D721Med (cell line): Measurements from ENCODE around the gene LMNA.

ENCODE experiments used
- DNase-seq: peaks from one replicate; pipeline ENCODE4 v3.0.0; 2011; ENCODE audit warnings: low spot score; ENCODE audit not compliant: insufficient read length
- FAIRE-seq: peaks from 2 replicates; lab custom pipeline; 2011; peaks lifted over from hg19 to GRCh38; lab: Jason Lieb, UNC
- CTCF ChIP-seq: IDR thresholded peaks from 2 replicates; pipeline ENCODE4 v1.5.1; 2012; ENCODE audit warnings: mild to moderate bottlenecking, control low read depth; ENCODE audit not compliant: insufficient read depth; ENCODE audit errors: missing control alignments

The LMNA gene

GRCh38 chr1:156153362-156153761, 38.9 kb downstream of the LMNA start, which contains the start of gene SEMA4A:
Gene SEMA4A, plus strand, starts transcription at chr1:156153585. Its CDS starts 994 bp downstream, at chr1:156154579.
- no peak for DNase-seq
- no peak for FAIRE-seq
- no peak for TF ChIP-seq CTCF

GRCh38 chr1:156154317-156154749, 39.8 kb downstream of the LMNA start:
- TF ChIP-seq CTCF: no peak
- no peak for FAIRE-seq
- no peak for DNase-seq

- no peak for DNase-seq
- no peak for TF ChIP-seq CTCF
- no peak for FAIRE-seq
These were observed 41.4 kb downstream of the LMNA start for GRCh38 chr1:156155756-156156510.

GRCh38 chr1:156157506-156157905, 43.0 kb downstream of the LMNA start:
- FAIRE-seq (no peak), DNase-seq (no peak)
- no peak for TF ChIP-seq CTCF

GRCh38 chr1:156157966-156158365, 43.5 kb downstream of the LMNA start:
- FAIRE-seq (no peak), DNase-seq (no peak)
- no peak for TF ChIP-seq CTCF

GRCh38 chr1:156160000-156160742, 45.7 kb downstream of the LMNA start:
- FAIRE-seq: no peak
- DNase-seq: no peak
- TF ChIP-seq CTCF: no peak
